Heart left ventricle (tissue), 16 donors: ENCODE data around the gene SKOR1. TPM values are rescaled to one million over a fixed set of nuclear protein-coding genes. Genes with fewer than 3 reads are reported as not detected.

Experiments
- ATAC-seq, 4 donors: fragments of 200-7000 bp; cut with Tn5 transposase; one replicate each; pipeline ENCODE4 v1.9.1; 2020 to 2022; ENCODE audit warnings: moderate library complexity in 4 of 4, mild to moderate bottlenecking in 3 of 4, moderate number of reproducible peaks in 1 of 4
- DNase-seq, 5 donors: peaks; one replicate each; pipeline ENCODE4 v3.0.0-alpha.2; 2020
- H3K27ac ChIP-seq, 12 donors: fragments of 200-600 bp; sonication (generic) in 4 of 12; one replicate each; pipeline versions ENCODE4 v1.5.0 to v1.8.0; 2016 to 2022; ENCODE audit warnings: mild to moderate bottlenecking in 2 of 12
- H3K27me3 ChIP-seq, 9 donors: fragments of 200-600 bp; sonication (generic) in 2 of 9; one replicate each; pipeline versions ENCODE4 v1.5.1 to v1.8.0; 2016 to 2022; ENCODE audit warnings: mild to moderate bottlenecking in 3 of 9
- H3K36me3 ChIP-seq, 9 donors: fragments of 200-600 bp; sonication (generic) in 2 of 9; one replicate each; pipeline versions ENCODE4 v1.5.0 to v1.8.0; 2018 to 2022; ENCODE audit warnings: mild to moderate bottlenecking in 2 of 9
- H3K4me1 ChIP-seq, 12 donors: fragments of 200-600 bp; sonication (generic) in 4 of 12; one replicate each; pipeline versions ENCODE4 v1.5.0 to v1.8.0; 2016 to 2022; ENCODE audit warnings: mild to moderate bottlenecking in 3 of 12
- H3K4me3 ChIP-seq, 12 donors: fragments of 200-600 bp; sonication (generic) in 4 of 12; one replicate each; pipeline versions ENCODE4 v1.5.0 to v1.8.0; 2017 to 2022; ENCODE audit warnings: mild to moderate bottlenecking in 9 of 12, moderate library complexity in 4 of 12
- H3K9me3 ChIP-seq, 12 donors: fragments of 200-600 bp; sonication (generic) in 4 of 12; one replicate each; pipeline versions ENCODE4 v1.5.0 to v1.8.0; 2016 to 2022; ENCODE audit warnings: mild to moderate bottlenecking in 1 of 12
- CTCF ChIP-seq, 12 donors: fragments of 200-600 bp; sonication (generic) in 4 of 12; IDR thresholded peaks; one replicate each; pipeline versions ENCODE4 v1.5.0 to v1.8.0; 2018 to 2022; ENCODE audit warnings: antibody characterized with exemption in 12 of 12, mild to moderate bottlenecking in 5 of 12
- POLR2A ChIP-seq, 2 donors: fragments of 450-650 bp; IDR thresholded peaks; one replicate each; pipeline ENCODE4 v1.6.1; 2017; ENCODE audit warnings: antibody characterized with exemption in 2 of 2, mild to moderate bottlenecking in 2 of 2, moderate library complexity in 2 of 2
- WGBS, 4 donors: extraction: QIAGEN DNeasy Blood & Tissue Kit in 2 of 4; methylation state at CpG; one replicate each; pipeline versions ENCODE4 v1.1.5 to v1.1.7; 2013 to 2018; 5-methylcytosine and 5-hydroxymethylcytosine counted together
- intact Hi-C, 10 donors: fragments of 100-400 bp; cut with DNase I; formaldehyde crosslinking; loops; one replicate each; pipeline versions ENCODE4 v1.11.1 to v1.14.2; 2022
- polyA plus RNA-seq, 2 donors: library from polyadenylated mRNA; stranded (reverse); fragments of 200-250 nt; gene quantifications; one replicate each; pipeline ENCODE4 v1.2.3, GENCODE V29; 2013
- total RNA-seq, 9 donors: library from RNA; depleted of rRNA in 2 of 9; stranded (reverse); fragments of >200 nt in 2 of 9; fragmentation: NEBNext Ultra II Directional in 3 of 9; extraction: Animal tissue kit (Norgen Biotek cat#: 25700) in 3 of 9; gene quantifications; one replicate each; pipeline versions ENCODE4 v1.1.0 to v1.2.4, GENCODE V29; 2016 to 2023
- donor health status: ischemic (EF 13 %, LVEDD 7.1; RV severe dilation, severe dysfunction).
- donor health status: healthy with polysubstance abuse.
- donor health status: DM: no; HTN: yes; CAD: no.
- donor health status: DM: no; HTN: no; CAD: no.
- donor health status: ischemic (EF 25% LVEDD 6.9; RV normal size, moderate dysfunction).
- donor health status: ischemic (EF 25% LVEDD 5.7; RV mildly dilated, moderate dysfunction).
- donor health status: healthy.
- donor health status: DM: yes; HTN: yes; CAD: no.
- donor health status: ischemic (EF 35%, LVEDD 5.7; RV mildly dilated, moderate dysfunction).
- donor health status: nonischemic (EF 11% LVEDD 7.7; RV severe dilation, severe dysfunction).
- donor health status: DM: yes; HTN: yes; CAD: no.
- donor health status: PGD.
- donor health status: ischemic (EF 29% LVEDD 5.4; RV normal size, mild dysfunction).
- donor health status: nonischemic (EF 23%, LVEDD 6.1; RV moderate dilation, normal function).

Gene SKOR1
- total and polyA plus RNA-seq, 11 donors: 0.07 to 0.27 (median 0.19) TPM; not detected in 2

GRCh38 chr15:67824197-67824968 lies 926 bp upstream of the SKOR1 start:
- 5 to 10% (median 7%) methylated on average over 14 to 21 of the region's 21 CpGs for whole genome bisulfite sequencing, 4 donors
- peaks cover 90 to 100% (median 99%) of the 10 kb centered on the region in 9 donors for H3K27me3 ChIP-seq

GRCh38 chr15:67825881-67826716 lies 790 bp downstream of the SKOR1 start:
- no peaks in the 10 kb centered on the region for H3K9me3 ChIP-seq
- peaks cover 0 to 75% (median 44%) of the 10 kb centered on the region in 12 donors for H3K4me1 ChIP-seq
- DNase-seq: no peak
- intact Hi-C loops: no loop called here
- TF ChIP-seq CTCF (IDR thresholded peaks at IDR 0.05): no peak
- peaks cover 93 to 100% (median 99%) of the 10 kb centered on the region in 9 donors for H3K27me3 ChIP-seq
- no peak for ATAC-seq
- H3K36me3 ChIP-seq: no peaks in the 10 kb centered on the region
- H3K4me3 ChIP-seq: peak overlapping the region in 6 of 12 donors; percentile 13 to 39 (median 24)
- whole genome bisulfite sequencing, 4 donors: 5 to 11% (median 9%) methylated on average over 27 to 77 of the region's 77 CpGs
- no peak overlapping the region for H3K27ac ChIP-seq

More at GRCh38 chr15:67824197-67824968, 926 bp upstream of the SKOR1 start:
- intact Hi-C loops: no loop called here
- Histone ChIP-seq H3K4me3 (peak overlapping the region in 1 of 12 donors; percentile 2), H3K27ac (no peak overlapping the region), H3K9me3 (no peaks in the 10 kb centered on the region), H3K4me1 (peaks cover 0 to 82% (median 46%) of the 10 kb centered on the region in 12 donors), H3K36me3 (no peaks in the 10 kb centered on the region)
- TF ChIP-seq CTCF (IDR thresholded peaks at IDR 0.05) (no peak), POLR2A (IDR thresholded peaks at IDR 0.05) (no peak)
- ATAC-seq (no peak), DNase-seq (peak in 1 of 5 donors; percentile 9)

- ATAC-seq (peak in 1 of 4 donors; percentile 10), DNase-seq (no peak)
- TF ChIP-seq POLR2A (IDR thresholded peaks at IDR 0.05) (no peak), CTCF (IDR thresholded peaks at IDR 0.05) (no peak)
- peak overlapping the region in 3 of 12 donors; percentile 10 to 24 (median 11) for H3K4me3 ChIP-seq
- peaks cover 93 to 100% (median 98%) of the 10 kb centered on the region in 9 donors for H3K27me3 ChIP-seq
- no peaks in the 10 kb centered on the region for H3K9me3 ChIP-seq
- 2 to 8% (median 6%) methylated on average over 20 to 88 of the region's 88 CpGs for WGBS, 4 donors
- intact Hi-C loops: no loop called here
- no peak overlapping the region for H3K27ac ChIP-seq
- no peaks in the 10 kb centered on the region for H3K36me3 ChIP-seq
- peaks cover 0 to 68% (median 44%) of the 10 kb centered on the region in 12 donors for H3K4me1 ChIP-seq
Observed at GRCh38 chr15:67826717-67827561, 1.6 kb downstream of the SKOR1 start.
